ENCODE measurements around the gene SESN2.
A peak's percentile ranks its signal among the peaks of the same experiment; 100 is the strongest.

SESN2 gene

GRCh38 chr1:28244549-28245251 lies 14.6 kb upstream of the SESN2 start:
- Histone ChIP-seq H3K4me2 (ENCODE audit: insufficient read depth, low read length) (no peak overlapping the region), H4K20me1 (ENCODE audit: insufficient read depth, low read length) (no peaks in the 10 kb centered on the region), H3K27ac (ENCODE audit: low read length) (no peak overlapping the region), H3K9ac (ENCODE audit: low read depth, low read length) (no peak overlapping the region), H3K79me2 (ENCODE audit: insufficient read depth, low read length) (peaks cover 6% of the 10 kb centered on the region), H3K4me1 (ENCODE audit: insufficient read depth, low read length) (peaks cover 38% of the 10 kb centered on the region), H3K4me3 (ENCODE audit: low read depth in 1 of 2, low read length in 2 of 2) (no peak overlapping the region), H3K27me3 (ENCODE audit: insufficient read depth, low read length, poor library complexity) (no peaks in the 10 kb centered on the region), H3K9me3 (ENCODE audit: insufficient read depth, low read length, severe bottlenecking) (no peaks in the 10 kb centered on the region), H3K36me3 (ENCODE audit: insufficient read depth, low read length) (no peaks in the 10 kb centered on the region), H2AFZ (ENCODE audit: low read depth, low read length) (no peak overlapping the region)
- no peak for DNase-seq
- TF ChIP-seq, protein P1, sequence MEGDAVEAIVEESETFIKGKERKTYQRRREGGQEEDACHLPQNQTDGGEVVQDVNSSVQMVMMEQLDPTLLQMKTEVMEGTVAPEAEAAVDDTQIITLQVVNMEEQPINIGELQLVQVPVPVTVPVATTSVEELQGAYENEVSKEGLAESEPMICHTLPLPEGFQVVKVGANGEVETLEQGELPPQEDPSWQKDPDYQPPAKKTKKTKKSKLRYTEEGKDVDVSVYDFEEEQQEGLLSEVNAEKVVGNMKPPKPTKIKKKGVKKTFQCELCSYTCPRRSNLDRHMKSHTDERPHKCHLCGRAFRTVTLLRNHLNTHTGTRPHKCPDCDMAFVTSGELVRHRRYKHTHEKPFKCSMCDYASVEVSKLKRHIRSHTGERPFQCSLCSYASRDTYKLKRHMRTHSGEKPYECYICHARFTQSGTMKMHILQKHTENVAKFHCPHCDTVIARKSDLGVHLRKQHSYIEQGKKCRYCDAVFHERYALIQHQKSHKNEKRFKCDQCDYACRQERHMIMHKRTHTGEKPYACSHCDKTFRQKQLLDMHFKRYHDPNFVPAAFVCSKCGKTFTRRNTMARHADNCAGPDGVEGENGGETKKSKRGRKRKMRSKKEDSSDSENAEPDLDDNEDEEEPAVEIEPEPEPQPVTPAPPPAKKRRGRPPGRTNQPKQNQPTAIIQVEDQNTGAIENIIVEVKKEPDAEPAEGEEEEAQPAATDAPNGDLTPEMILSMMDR (IDR thresholded peaks at IDR 0.05; ENCODE audit: borderline replicate concordance, extremely low read depth, low read length, poor library complexity, severe bottlenecking): no peak
- no peak for TF ChIP-seq EZH2 (IDR thresholded peaks at IDR 0.05; ENCODE audit: borderline replicate concordance, low read depth, low read length, severe bottlenecking)
- ATAC-seq (ENCODE audit: insufficient read depth, low read depth): no peak

DNA sequence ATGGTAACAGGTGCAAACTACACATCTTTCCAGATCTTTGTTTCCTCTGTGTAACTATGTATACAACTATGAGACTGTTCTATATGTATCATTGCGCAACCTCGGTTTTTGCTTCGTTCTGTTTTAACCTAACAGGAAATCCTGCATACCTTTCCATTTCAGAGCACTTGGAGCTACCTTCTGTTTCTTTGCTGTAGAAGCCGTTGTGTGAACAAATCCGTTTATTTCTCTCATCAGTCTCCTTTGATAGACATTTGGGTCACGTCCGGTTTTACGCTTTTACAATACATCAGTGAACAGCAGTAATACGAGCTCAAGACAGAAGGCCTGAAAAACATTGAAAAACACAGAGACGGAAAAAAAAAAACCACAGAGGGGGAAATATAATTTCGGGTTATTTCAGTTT lies 12.9 kb upstream of the SESN2 start:
- H4K20me1 ChIP-seq (ENCODE audit: insufficient read depth, low read length): no peaks in the 10 kb centered on the region
- DNase-seq (peak; percentile 32), ATAC-seq (ENCODE audit: insufficient read depth, low read depth) (no peak)
- TF ChIP-seq, protein P1 (IDR thresholded peaks at IDR 0.05; ENCODE audit: borderline replicate concordance, extremely low read depth, low read length, poor library complexity, severe bottlenecking): no peak
- TF ChIP-seq EZH2 (IDR thresholded peaks at IDR 0.05; ENCODE audit: borderline replicate concordance, low read depth, low read length, severe bottlenecking): no peak
- peak overlapping the region; percentile 62 for H2AFZ ChIP-seq (ENCODE audit: low read depth, low read length)
- no peaks in the 10 kb centered on the region for H3K9me3 ChIP-seq (ENCODE audit: insufficient read depth, low read length, severe bottlenecking)
- H3K36me3 ChIP-seq (ENCODE audit: insufficient read depth, low read length): no peaks in the 10 kb centered on the region
- peaks cover 6% of the 10 kb centered on the region for H3K79me2 ChIP-seq (ENCODE audit: insufficient read depth, low read length)
- H3K9ac ChIP-seq (ENCODE audit: low read depth, low read length): peak overlapping the region; percentile 59
- peak overlapping the region; percentile 46 to 54 for H3K4me3 ChIP-seq (ENCODE audit: low read depth in 1 of 2, low read length in 2 of 2)
- peaks cover 43% of the 10 kb centered on the region for H3K4me1 ChIP-seq (ENCODE audit: insufficient read depth, low read length)
- H3K27me3 ChIP-seq (ENCODE audit: insufficient read depth, low read length, poor library complexity): no peaks in the 10 kb centered on the region
- peak overlapping the region; percentile 62 for H3K4me2 ChIP-seq (ENCODE audit: insufficient read depth, low read length)
- H3K27ac ChIP-seq (ENCODE audit: low read length): peak overlapping the region; percentile 73

DNA sequence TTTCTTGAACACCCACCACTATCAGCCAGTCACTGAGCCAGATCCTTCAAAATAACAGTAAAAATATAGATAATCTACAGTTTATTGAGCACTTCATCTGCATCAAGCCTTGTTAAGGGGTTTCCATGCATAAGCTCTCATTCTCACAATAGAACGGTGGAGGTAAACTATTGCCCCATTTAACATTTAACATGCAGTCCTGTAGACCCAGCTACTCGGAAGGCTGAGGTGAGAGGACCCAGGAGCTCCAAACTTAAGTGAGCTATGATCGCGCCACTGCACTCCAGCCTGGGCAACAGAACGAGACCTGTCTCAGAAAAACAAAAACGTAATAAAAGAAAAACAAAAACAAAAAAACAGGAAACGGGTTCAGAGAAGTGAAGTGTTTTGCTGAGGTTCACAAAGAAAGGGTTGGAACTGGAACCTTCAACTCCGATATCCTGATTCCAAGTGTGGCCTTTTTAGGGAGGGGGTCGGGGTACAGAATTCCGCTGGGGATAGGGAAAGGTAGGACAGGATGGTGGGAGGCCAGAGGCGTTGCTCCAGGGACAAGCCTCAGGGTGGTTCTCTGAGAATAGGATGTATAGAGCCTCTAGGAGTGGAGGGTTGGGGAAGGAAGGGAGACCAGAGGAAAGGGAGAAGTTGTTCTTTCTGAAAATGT lies 11.6 kb upstream of the SESN2 start:
- Histone ChIP-seq H3K27me3 (ENCODE audit: insufficient read depth, low read length, poor library complexity) (no peaks in the 10 kb centered on the region), H3K79me2 (ENCODE audit: insufficient read depth, low read length) (peaks cover 6% of the 10 kb centered on the region), H3K36me3 (ENCODE audit: insufficient read depth, low read length) (no peaks in the 10 kb centered on the region), H3K4me1 (ENCODE audit: insufficient read depth, low read length) (peaks cover 43% of the 10 kb centered on the region), H3K9me3 (ENCODE audit: insufficient read depth, low read length, severe bottlenecking) (no peaks in the 10 kb centered on the region), H3K27ac (ENCODE audit: low read length) (peak overlapping the region; percentile 75), H3K4me2 (ENCODE audit: insufficient read depth, low read length) (peak overlapping the region; percentile 65), H3K4me3 (ENCODE audit: low read depth in 1 of 2, low read length in 2 of 2) (peak overlapping the region; percentile 25 to 54; a peak in 3 of 4 replicates), H2AFZ (ENCODE audit: low read depth, low read length) (peak overlapping the region; percentile 76), H4K20me1 (ENCODE audit: insufficient read depth, low read length) (no peaks in the 10 kb centered on the region), H3K9ac (ENCODE audit: low read depth, low read length) (peak overlapping the region; percentile 57)
- no peak for TF ChIP-seq EZH2 (IDR thresholded peaks at IDR 0.05; ENCODE audit: borderline replicate concordance, low read depth, low read length, severe bottlenecking)
- TF ChIP-seq, protein P1 (IDR thresholded peaks at IDR 0.05; ENCODE audit: borderline replicate concordance, extremely low read depth, low read length, poor library complexity, severe bottlenecking): no peak
- DNase-seq: no peak
- ATAC-seq (ENCODE audit: insufficient read depth, low read depth): no peak
